Measurements from ENCODE around the gene FN3KRP. TPM values are rescaled to one million over a fixed set of nuclear protein-coding genes. Genes with fewer than 3 reads are reported as not detected.

Gene FN3KRP
- total RNA-seq, 1 donor from 2014 or later: 28.1 TPM

DNA sequence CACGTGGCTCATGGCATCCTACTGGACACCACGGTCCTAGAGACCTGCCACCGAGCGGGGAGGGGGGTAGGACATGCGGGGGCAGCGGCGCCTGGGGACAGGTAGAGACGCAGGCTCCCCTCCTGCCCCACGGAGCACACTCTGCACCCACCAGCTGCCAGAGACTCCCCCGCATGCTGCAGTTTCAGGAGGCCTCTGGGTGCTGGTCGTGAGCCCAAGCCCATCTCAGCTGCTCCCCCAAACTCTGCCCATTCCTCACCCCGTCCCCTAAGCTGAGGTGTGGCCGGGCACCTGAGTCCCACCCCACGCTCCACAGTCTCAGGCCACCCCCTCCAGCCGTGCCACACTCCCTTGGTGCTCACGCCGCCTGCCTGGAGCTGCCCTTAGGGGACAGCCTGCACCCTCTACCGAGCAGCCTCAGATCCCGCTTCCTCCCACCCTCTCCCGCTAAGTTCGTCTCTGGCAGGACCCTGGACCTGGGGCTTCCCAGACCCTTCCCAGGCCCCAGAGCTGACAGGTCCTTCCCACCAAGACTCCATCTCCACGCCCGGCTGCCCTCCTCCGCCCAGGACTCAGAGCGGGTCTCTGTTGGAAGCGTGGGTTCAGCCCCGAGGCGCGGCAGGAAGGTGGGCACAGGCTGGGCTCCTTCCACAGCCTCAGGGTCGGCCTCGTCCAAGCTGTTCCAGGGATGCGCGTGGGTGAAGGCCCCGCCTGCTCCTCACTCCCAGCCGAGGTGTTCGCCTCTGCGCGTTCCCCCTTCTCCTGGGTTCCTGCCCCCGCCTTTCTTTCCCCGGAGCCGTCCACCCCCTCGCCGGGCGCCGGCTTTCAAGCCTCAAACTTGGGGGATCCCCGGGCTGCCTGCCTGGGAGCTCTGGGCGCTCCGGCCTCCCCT, 19.3 kb upstream of the FN3KRP start:
- peak; percentile 33 for DNase-seq
- H3K4me3 Mint-ChIP-seq (ENCODE audit: unreplicated experiment): peak overlapping the region; percentile 38
- H3K36me3 Mint-ChIP-seq (ENCODE audit: unreplicated experiment): peaks cover 12% of the 10 kb centered on the region
- peaks cover 10% of the 10 kb centered on the region for H3K27me3 Mint-ChIP-seq (ENCODE audit: unreplicated experiment)
- peaks cover 13% of the 10 kb centered on the region for H3K9me3 Mint-ChIP-seq (ENCODE audit: unreplicated experiment)
- no peak overlapping the region for H3K27ac Mint-ChIP-seq (ENCODE audit: unreplicated experiment)
- H3K4me1 Mint-ChIP-seq (ENCODE audit: low read depth, unreplicated experiment): no peaks in the 10 kb centered on the region
- TF ChIP-seq, protein P1, sequence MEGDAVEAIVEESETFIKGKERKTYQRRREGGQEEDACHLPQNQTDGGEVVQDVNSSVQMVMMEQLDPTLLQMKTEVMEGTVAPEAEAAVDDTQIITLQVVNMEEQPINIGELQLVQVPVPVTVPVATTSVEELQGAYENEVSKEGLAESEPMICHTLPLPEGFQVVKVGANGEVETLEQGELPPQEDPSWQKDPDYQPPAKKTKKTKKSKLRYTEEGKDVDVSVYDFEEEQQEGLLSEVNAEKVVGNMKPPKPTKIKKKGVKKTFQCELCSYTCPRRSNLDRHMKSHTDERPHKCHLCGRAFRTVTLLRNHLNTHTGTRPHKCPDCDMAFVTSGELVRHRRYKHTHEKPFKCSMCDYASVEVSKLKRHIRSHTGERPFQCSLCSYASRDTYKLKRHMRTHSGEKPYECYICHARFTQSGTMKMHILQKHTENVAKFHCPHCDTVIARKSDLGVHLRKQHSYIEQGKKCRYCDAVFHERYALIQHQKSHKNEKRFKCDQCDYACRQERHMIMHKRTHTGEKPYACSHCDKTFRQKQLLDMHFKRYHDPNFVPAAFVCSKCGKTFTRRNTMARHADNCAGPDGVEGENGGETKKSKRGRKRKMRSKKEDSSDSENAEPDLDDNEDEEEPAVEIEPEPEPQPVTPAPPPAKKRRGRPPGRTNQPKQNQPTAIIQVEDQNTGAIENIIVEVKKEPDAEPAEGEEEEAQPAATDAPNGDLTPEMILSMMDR (IDR thresholded peaks at IDR 0.05; ENCODE audit: partially characterized antibody, unreplicated experiment): no peak

- Mint-ChIP-seq H3K27me3 (ENCODE audit: unreplicated experiment) (peaks cover 11% of the 10 kb centered on the region), H3K27ac (ENCODE audit: unreplicated experiment) (no peak overlapping the region), H3K4me1 (ENCODE audit: low read depth, unreplicated experiment) (no peaks in the 10 kb centered on the region), H3K4me3 (ENCODE audit: unreplicated experiment) (no peak overlapping the region), H3K9me3 (ENCODE audit: unreplicated experiment) (peaks cover 13% of the 10 kb centered on the region), H3K36me3 (ENCODE audit: unreplicated experiment) (peaks cover 12% of the 10 kb centered on the region)
- no peak for DNase-seq
- TF ChIP-seq, protein P1 (IDR thresholded peaks at IDR 0.05; ENCODE audit: partially characterized antibody, unreplicated experiment): no peak
These were observed 18.8 kb upstream of the FN3KRP start for GRCh38 chr17:82697808-82698064.

DNA sequence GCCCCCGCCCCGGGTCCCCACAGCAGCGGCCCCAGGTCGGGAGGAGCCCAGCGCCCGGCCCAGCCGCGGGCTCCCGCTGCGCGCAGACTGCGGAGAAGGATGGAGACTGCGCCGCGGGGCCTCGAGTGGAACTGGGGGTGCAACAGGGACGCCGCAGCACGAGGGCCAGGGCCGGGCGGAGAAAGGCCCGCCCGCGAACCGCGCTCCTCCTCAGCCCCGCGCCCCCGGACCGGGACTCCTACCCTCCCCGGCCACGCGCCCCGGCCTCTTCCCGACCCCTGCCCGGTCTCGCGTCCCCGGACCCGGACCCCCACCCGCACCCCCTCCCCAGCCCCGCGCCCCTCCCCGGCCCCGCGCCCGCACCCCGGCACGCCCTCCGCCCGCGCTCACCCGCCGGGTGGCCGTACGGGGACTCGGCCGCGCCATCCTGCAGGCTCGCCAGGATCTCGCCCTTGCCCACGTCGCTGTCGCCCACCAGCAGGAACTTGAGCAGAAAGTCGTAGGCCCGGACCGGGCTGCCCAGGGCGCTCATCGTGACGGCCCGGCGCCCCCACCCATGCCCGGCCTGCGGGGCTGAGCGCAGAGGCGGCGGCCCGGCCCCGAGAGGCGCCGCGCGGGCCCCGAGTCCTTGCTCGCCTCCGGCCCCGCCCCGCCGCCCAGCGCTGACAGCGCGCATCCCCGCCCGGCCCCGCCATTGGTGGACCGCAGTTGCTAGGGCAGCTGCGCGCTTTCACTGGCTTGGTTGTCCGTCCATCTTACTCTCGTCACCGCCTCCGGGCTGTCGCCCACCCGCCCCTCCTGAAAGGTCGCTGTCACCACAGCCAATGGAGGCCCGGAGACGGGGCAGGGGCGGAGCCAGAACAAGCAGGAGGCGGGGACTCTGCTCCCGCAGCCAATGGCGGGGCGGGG, 18.2 kb upstream of the FN3KRP start, which contains the start of gene RAB40B:
RAB40B (minus strand) TSS at position 634 of the 909 bp plus-strand sequence; CDS start at position 532, 102 bp downstream.
- H3K27ac Mint-ChIP-seq (ENCODE audit: unreplicated experiment): peak within 1 kb of the TSS; percentile 59
- peaks cover 13% of the 10 kb centered on the region for H3K9me3 Mint-ChIP-seq (ENCODE audit: unreplicated experiment)
- DNase-seq: peak; percentile 99
- H3K4me3 Mint-ChIP-seq (ENCODE audit: unreplicated experiment): peak within 1 kb of the TSS; percentile 96
- H3K36me3 Mint-ChIP-seq (ENCODE audit: unreplicated experiment): peaks cover 12% of the 10 kb centered on the region
- TF ChIP-seq, protein P1 (IDR thresholded peaks at IDR 0.05; ENCODE audit: partially characterized antibody, unreplicated experiment): no peak
- H3K4me1 Mint-ChIP-seq (ENCODE audit: low read depth, unreplicated experiment): no peaks in the 10 kb centered on the region
- peaks cover 11% of the 10 kb centered on the region for H3K27me3 Mint-ChIP-seq (ENCODE audit: unreplicated experiment)

- TF ChIP-seq, protein P1 (IDR thresholded peaks at IDR 0.05; ENCODE audit: partially characterized antibody, unreplicated experiment): no peak
- peaks cover 12% of the 10 kb centered on the region for H3K36me3 Mint-ChIP-seq (ENCODE audit: unreplicated experiment)
- H3K27ac Mint-ChIP-seq (ENCODE audit: unreplicated experiment): peak overlapping the region; percentile 59
- H3K4me3 Mint-ChIP-seq (ENCODE audit: unreplicated experiment): peak overlapping the region; percentile 96
- DNase-seq: no peak
- H3K9me3 Mint-ChIP-seq (ENCODE audit: unreplicated experiment): peaks cover 13% of the 10 kb centered on the region
- H3K4me1 Mint-ChIP-seq (ENCODE audit: low read depth, unreplicated experiment): no peaks in the 10 kb centered on the region
- peaks cover 11% of the 10 kb centered on the region for H3K27me3 Mint-ChIP-seq (ENCODE audit: unreplicated experiment)
These were observed 17.5 kb upstream of the FN3KRP start for GRCh38 chr17:82698974-82699442.

Data from glutamatergic neuron (in vitro differentiated cells).